PFSK-1 (cell line): Measurements from ENCODE around the gene ZNF491.

Experiments
- FOXP2 ChIP-seq: optimal IDR thresholded peaks from 2 replicates; pipeline ENCODE3; 2011; ENCODE audit warnings: borderline replicate concordance, control low read depth, inconsistent platforms; ENCODE audit not compliant: insufficient read depth; ENCODE audit errors: extremely low read length, extremely low read depth
- POLR2AphosphoS5 ChIP-seq: IDR thresholded peaks from 2 replicates; pipeline ENCODE4 v1.6.1; 2012; ENCODE audit warnings: low read depth, mild to moderate bottlenecking, control low read depth, low read length, moderate library complexity
- REST ChIP-seq, 2 experiments: IDR thresholded peaks; 2 replicates each; pipeline versions ENCODE4 v1.6.1 to v1.8.0; 2011 to 2012; ENCODE audit warnings: low read depth in 2 of 2, low read length in 2 of 2, control low read depth in 1 of 2, inconsistent platforms in 1 of 2, mild to moderate bottlenecking in 1 of 2, moderate library complexity in 1 of 2; ENCODE audit not compliant: insufficient read depth in 1 of 2
- SIN3A ChIP-seq: IDR thresholded peaks from 2 replicates; pipeline ENCODE4 v1.6.1; 2012; ENCODE audit warnings: mild to moderate bottlenecking, low read length, moderate library complexity, borderline replicate concordance; ENCODE audit not compliant: insufficient read depth
- TAF1 ChIP-seq: IDR thresholded peaks from 2 replicates; pipeline ENCODE4 v1.6.1; 2012; ENCODE audit warnings: low read length, control low read depth, borderline replicate concordance; ENCODE audit not compliant: insufficient read depth

Gene ZNF491

GRCh38 chr19:11814029-11814699 lies 15.8 kb downstream of the ZNF491 start, which contains the start of gene ZNF440:
ZNF440 (plus strand) TSS chr19:11814273; CDS start chr19:11814448, 175 bp downstream.
- peak; percentile 99 for TF ChIP-seq POLR2AphosphoS5
- TF ChIP-seq FOXP2: no peak
- peak; percentile 8; the same call in 1 of the 2 replicates for TF ChIP-seq SIN3A
- peak; percentile 95 for TF ChIP-seq TAF1
- TF ChIP-seq REST (IDR thresholded peaks at IDR 0.05; ENCODE audit: insufficient read depth in 1 of 2, low read depth in 2 of 2, low read length in 2 of 2): 0 out of 4 replicates have a peak, but pooled peaks of 1 of the 2 experiments have one; percentile 30

GRCh38 chr19:11814700-11815035 lies 16.3 kb downstream of the ZNF491 start:
- TF ChIP-seq POLR2AphosphoS5: no peak
- no peak for TF ChIP-seq FOXP2
- TF ChIP-seq REST (IDR thresholded peaks at IDR 0.05; ENCODE audit: insufficient read depth in 1 of 2, low read depth in 2 of 2, low read length in 2 of 2): no peak
- no peak for TF ChIP-seq SIN3A
- no peak for TF ChIP-seq TAF1

GRCh38 chr19:11821474-11822109 lies 23.3 kb downstream of the ZNF491 start:
- TF ChIP-seq SIN3A: no peak

GRCh38 chr19:11832253-11832912 lies 34.1 kb downstream of the ZNF491 start:
- no peak for TF ChIP-seq FOXP2
- TF ChIP-seq POLR2AphosphoS5: no peak
- no peak for TF ChIP-seq SIN3A
- TF ChIP-seq TAF1: no peak
- TF ChIP-seq REST (IDR thresholded peaks at IDR 0.05; ENCODE audit: insufficient read depth in 1 of 2, low read depth in 2 of 2, low read length in 2 of 2): no peak

- no peak for TF ChIP-seq POLR2AphosphoS5
- TF ChIP-seq REST (IDR thresholded peaks at IDR 0.05; ENCODE audit: insufficient read depth in 1 of 2, low read depth in 2 of 2, low read length in 2 of 2): no peak
- no peak for TF ChIP-seq FOXP2
- no peak for TF ChIP-seq SIN3A
- no peak for TF ChIP-seq TAF1
Measured at GRCh38 chr19:11833541-11833940, 35.2 kb downstream of the ZNF491 start.
